AG04450 (cell line): Measurements from ENCODE around the gene SLC3A2. TPM values are rescaled to one million over a fixed set of nuclear protein-coding genes. Genes with fewer than 3 reads are reported as not detected.
"Not testable (repeated sequence)": the region's sequence is repeated elsewhere in the genome, so short reads cannot be mapped to it uniquely, and the experiment has no call there.

Source experiments
- CTCF ChIA-PET: fragments of 300-600, 350-600 bp; formaldehyde crosslinking; extraction: SDS; loops from one replicate; lab custom pipeline; 2022; ENCODE audit warnings: antibody characterized with exemption, inconsistent platforms; lab: Charles Lee
- POLR2A ChIA-PET: fragments of 350-600 bp; formaldehyde crosslinking; extraction: SDS; loops from one replicate; lab custom pipeline; 2021; ENCODE audit warnings: antibody characterized with exemption, inconsistent platforms; lab: Yijun Ruan, JAX
- DNase-seq: peaks from one replicate; pipeline ENCODE4 v3.0.0-alpha.2; 2011; ENCODE audit warnings: low read depth, low spot score
- H3K27ac ChIP-seq: one replicate; pipeline ENCODE4 v1.5.1; 2012; ENCODE audit warnings: low read depth, low read length, control low read depth
- H3K27me3 ChIP-seq: one replicate; pipeline ENCODE4 v1.6.0; 2012; ENCODE audit warnings: low read length; ENCODE audit not compliant: control insufficient read depth, insufficient read depth
- H3K4me3 ChIP-seq: 2 replicates; pipeline ENCODE4 v1.5.1; 2011; ENCODE audit warnings: mild to moderate bottlenecking, low read depth, low read length, control low read depth
- H3K9me3 ChIP-seq: 2 replicates; pipeline ENCODE4 v1.5.1; 2012; ENCODE audit warnings: low read length; ENCODE audit not compliant: control insufficient read depth, insufficient read depth
- polyA plus RNA-seq: library from polyadenylated mRNA; depleted of rRNA; stranded (reverse); fragments of >200 nt; gene quantifications from 2 replicates; pipeline ENCODE4 v1.2.3, GENCODE V29; 2011
- TF ChIP-seq, protein P1 (sequence below): IDR thresholded peaks from 2 replicates; pipeline ENCODE4 v1.5.1; 2011; ENCODE audit warnings: low read depth, low read length, control low read depth, inconsistent platforms

Gene SLC3A2
- polyA plus RNA-seq, 1 experiment = 263 TPM

GRCh38 chr11:62842171-62842741 is 38.4 kb upstream of the SLC3A2 start:
- POLR2A ChIA-PET = interaction anchor here (0.6 to 3.0 kb wide), 13 partner anchors 12 to 268 kb away, joined by 3 to 172 read pairs (median 12); partner anchors contain the start of genes EEF1G, HNRNPUL2, LBHD1 and SLC3A2
- CTCF ChIA-PET = interaction anchor here (0.6 kb wide), 1 partner anchor 45 kb away, joined by 7 read pairs; no protein-coding TSS in a partner anchor
- DNase-seq = no peak

GRCh38 chr11:62842891-62843290 is 37.8 kb upstream of the SLC3A2 start:
- H3K27me3 ChIP-seq, H3K4me3 ChIP-seq, H3K9me3 ChIP-seq, DNase-seq: not testable (repeated sequence)
- peak overlapping the region; percentile 97 for H3K27ac ChIP-seq
- ChIA-PET CTCF (interaction anchor here (0.6 kb wide), 1 partner anchor 45 kb away, joined by 7 read pairs; no protein-coding TSS in a partner anchor), POLR2A (interaction anchor here (1.0 kb wide), 1 partner anchor 115 kb away, joined by 4 read pairs; the partner anchor contains the start of gene HNRNPUL2)

More at GRCh38 chr11:62842171-62842741, 38.4 kb upstream of the SLC3A2 start:
- no peaks in the 10 kb centered on the region for H3K27me3 ChIP-seq
- H3K9me3 ChIP-seq = no peaks in the 10 kb centered on the region; the same call in 1 of the 2 replicates
- peak overlapping the region; percentile 97 for H3K27ac ChIP-seq
- peak overlapping the region; percentile 50 for H3K4me3 ChIP-seq
- TF ChIP-seq, protein P1, sequence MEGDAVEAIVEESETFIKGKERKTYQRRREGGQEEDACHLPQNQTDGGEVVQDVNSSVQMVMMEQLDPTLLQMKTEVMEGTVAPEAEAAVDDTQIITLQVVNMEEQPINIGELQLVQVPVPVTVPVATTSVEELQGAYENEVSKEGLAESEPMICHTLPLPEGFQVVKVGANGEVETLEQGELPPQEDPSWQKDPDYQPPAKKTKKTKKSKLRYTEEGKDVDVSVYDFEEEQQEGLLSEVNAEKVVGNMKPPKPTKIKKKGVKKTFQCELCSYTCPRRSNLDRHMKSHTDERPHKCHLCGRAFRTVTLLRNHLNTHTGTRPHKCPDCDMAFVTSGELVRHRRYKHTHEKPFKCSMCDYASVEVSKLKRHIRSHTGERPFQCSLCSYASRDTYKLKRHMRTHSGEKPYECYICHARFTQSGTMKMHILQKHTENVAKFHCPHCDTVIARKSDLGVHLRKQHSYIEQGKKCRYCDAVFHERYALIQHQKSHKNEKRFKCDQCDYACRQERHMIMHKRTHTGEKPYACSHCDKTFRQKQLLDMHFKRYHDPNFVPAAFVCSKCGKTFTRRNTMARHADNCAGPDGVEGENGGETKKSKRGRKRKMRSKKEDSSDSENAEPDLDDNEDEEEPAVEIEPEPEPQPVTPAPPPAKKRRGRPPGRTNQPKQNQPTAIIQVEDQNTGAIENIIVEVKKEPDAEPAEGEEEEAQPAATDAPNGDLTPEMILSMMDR = no peak

GRCh38 chr11:62843466-62843865 is 37.2 kb upstream of the SLC3A2 start:
- Histone ChIP-seq H3K4me3 (no peak overlapping the region), H3K9me3 (no peaks in the 10 kb centered on the region; the same call in 1 of the 2 replicates), H3K27ac (peak overlapping the region; percentile 39), H3K27me3 (no peaks in the 10 kb centered on the region)
- DNase-seq = no peak
- CTCF ChIA-PET = interaction anchor here (0.5 kb wide), 1 partner anchor 22 kb away, joined by 3 read pairs; no protein-coding TSS in a partner anchor
- POLR2A ChIA-PET = no interaction called here
- TF ChIP-seq, protein P1 = no peak

- H3K27me3 ChIP-seq = no peaks in the 10 kb centered on the region
- no peaks in the 10 kb centered on the region; the same call in 1 of the 2 replicates for H3K9me3 ChIP-seq
- POLR2A ChIA-PET = no interaction called here
- TF ChIP-seq, protein P1 = no peak
- H3K27ac ChIP-seq = no peak overlapping the region
- CTCF ChIA-PET = interaction anchor here (0.5 kb wide), 1 partner anchor 21 kb away, joined by 3 read pairs; no protein-coding TSS in a partner anchor
- no peak overlapping the region for H3K4me3 ChIP-seq
- DNase-seq = no peak
Observed at GRCh38 chr11:62844154-62844553, 36.5 kb upstream of the SLC3A2 start.

DNA sequence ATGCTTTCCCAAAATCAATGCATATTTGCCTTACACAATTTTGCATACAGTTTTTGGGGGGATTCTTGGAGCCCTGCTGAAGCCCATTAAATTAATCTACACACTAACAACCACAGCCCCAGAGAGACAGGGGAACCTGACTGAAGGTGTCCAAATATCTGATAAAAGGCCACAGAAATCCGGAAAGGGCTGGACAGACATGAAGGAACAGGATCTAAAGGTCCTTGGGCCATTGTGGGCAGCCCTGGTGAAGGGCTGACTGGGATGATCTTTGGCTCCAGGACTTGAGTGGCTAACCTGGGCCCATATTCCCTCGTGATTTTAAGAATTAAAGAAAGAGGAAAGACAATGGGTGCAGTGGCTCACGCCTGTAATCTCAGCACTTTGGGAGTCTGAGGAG is 34.5 kb upstream of the SLC3A2 start:
- Histone ChIP-seq H3K27me3 (no peaks in the 10 kb centered on the region), H3K27ac (no peak overlapping the region), H3K9me3 (no peaks in the 10 kb centered on the region), H3K4me3 (no peak overlapping the region)
- DNase-seq = no peak
- TF ChIP-seq, protein P1 = no peak
- POLR2A ChIA-PET = no interaction called here
- CTCF ChIA-PET = no interaction called here
